Measurements from ENCODE around the gene ADCY4. TPM values are rescaled to one million over a fixed set of nuclear protein-coding genes. Genes with fewer than 3 reads are reported as not detected.
A peak's percentile ranks its signal among the peaks of the same experiment; 100 is the strongest.

Gene ADCY4
- total RNA-seq, 1 donor from 2014 or later: 16.7 TPM

GRCh38 chr14:24273422-24273998 lies 61.4 kb downstream of the ADCY4 start:
- no peak for DNase-seq

- DNase-seq: no peak
Observed at GRCh38 chr14:24272467-24272866, 62.4 kb downstream of the ADCY4 start.

GRCh38 chr14:24271834-24272263 lies 63.0 kb downstream of the ADCY4 start:
- DNase-seq: no peak

GRCh38 chr14:24271134-24271833 lies 63.6 kb downstream of the ADCY4 start, which contains the start of gene RABGGTA:
TSS of gene RABGGTA (minus strand) at chr14:24271597. CDS start at chr14:24271115, 482 bp downstream.
- peak; percentile 95 for DNase-seq

GRCh38 chr14:24270537-24271133 lies 64.2 kb downstream of the ADCY4 start:
- no peak for DNase-seq

GRCh38 chr14:24269910-24270536 lies 64.8 kb downstream of the ADCY4 start:
- DNase-seq: no peak

GRCh38 chr14:24269368-24269767 lies 65.5 kb downstream of the ADCY4 start:
- DNase-seq: no peak

Small RNA genes within 50 kb of the gene (small RNA-seq; reads per million reads assigned to genes)
- gene RF00026 (ENCODE audit: low replicate concordance): not detected

Other genes with a start within 250 kb of the ADCY4 start
- gene PCK2, start 240.8 kb downstream of the ADCY4 start, total RNA-seq: 2.9 TPM
- gene DCAF11, start 220.3 kb downstream of the ADCY4 start, total RNA-seq: 80.3 TPM
- gene NRL, start 220.1 kb downstream of the ADCY4 start, total RNA-seq: 2.4 TPM
- 132 TPM for gene FITM1, start 204.4 kb downstream of the ADCY4 start, total RNA-seq
- gene PSME1, start 198.9 kb downstream of the ADCY4 start, total RNA-seq: 73.5 TPM
- 18.1 TPM for gene EMC9, start 193.5 kb downstream of the ADCY4 start, total RNA-seq
- gene PSME2, start 188.5 kb downstream of the ADCY4 start, total RNA-seq: 35.5 TPM
- 38.2 TPM for gene RNF31, start 187.6 kb downstream of the ADCY4 start, total RNA-seq
- gene IRF9, start 173.8 kb downstream of the ADCY4 start, total RNA-seq: 34.6 TPM
- 8.6 TPM for gene REC8, start 163.0 kb downstream of the ADCY4 start, total RNA-seq
- gene IPO4, start 146.3 kb downstream of the ADCY4 start, total RNA-seq: 30.8 TPM
- gene TM9SF1, start 139.6 kb downstream of the ADCY4 start, total RNA-seq: 52.9 TPM
- not detected for gene TSSK4, start 129.4 kb downstream of the ADCY4 start, total RNA-seq
- gene CHMP4A, start 121.6 kb downstream of the ADCY4 start, total RNA-seq: 47.6 TPM
- 12.9 TPM for gene MDP1, start 119.0 kb downstream of the ADCY4 start, total RNA-seq
- gene NEDD8, start 102.7 kb downstream of the ADCY4 start, total RNA-seq: 77.0 TPM
- gene GMPR2, start 102.1 kb downstream of the ADCY4 start, total RNA-seq: 102 TPM
- gene TINF2, start 92.4 kb downstream of the ADCY4 start, total RNA-seq: 33.8 TPM
- 29.0 TPM for gene TGM1, start 71.9 kb downstream of the ADCY4 start, total RNA-seq
- 16.5 TPM for gene RABGGTA, start 63.5 kb downstream of the ADCY4 start, total RNA-seq
- gene DHRS1, start 35.3 kb downstream of the ADCY4 start, total RNA-seq: 13.0 TPM
- gene NOP9, start 35.2 kb downstream of the ADCY4 start, total RNA-seq: 24.5 TPM
- gene CIDEB, start 27.1 kb downstream of the ADCY4 start, total RNA-seq: 14.6 TPM
- 19.3 TPM for gene LTB4R2, start 24.9 kb downstream of the ADCY4 start, total RNA-seq
- gene LTB4R, start 23.6 kb downstream of the ADCY4 start, total RNA-seq: 8.8 TPM
- gene RIPK3, start 4.9 kb upstream of the ADCY4 start, total RNA-seq: 5.5 TPM
- 56.6 TPM for gene NFATC4, start 33.1 kb upstream of the ADCY4 start, total RNA-seq
- 35.1 TPM for gene NYNRIN, start 63.9 kb upstream of the ADCY4 start, total RNA-seq
- 1.3 TPM for gene CBLN3, start 94.6 kb upstream of the ADCY4 start, total RNA-seq
- 56.6 TPM for gene KHNYN, start 94.9 kb upstream of the ADCY4 start, total RNA-seq
- gene SDR39U1, start 107.7 kb upstream of the ADCY4 start, total RNA-seq: 20.5 TPM
- gene CMA1, start 173.2 kb upstream of the ADCY4 start, total RNA-seq: not detected
- 4.3 TPM for gene CTSG, start 241.2 kb upstream of the ADCY4 start, total RNA-seq